HG03025 (cell line): Measurements from ENCODE around the gene ARHGAP6.
"Not testable (repeated sequence)": the region's sequence is repeated elsewhere in the genome, so short reads cannot be mapped to it uniquely, and the experiment has no call there.

Experiments used
- ATAC-seq: cut with Tn5 transposase; IDR thresholded peaks from one replicate; pipeline ENCODE4 v1.9.1; 2021; ENCODE audit warnings: mild to moderate bottlenecking, moderate library complexity; ENCODE audit not compliant: unreplicated experiment, low FRiP score

The ARHGAP6 gene

GRCh38 chrX:11269006-11269405 lies 396.7 kb downstream of the ARHGAP6 start:
- ATAC-seq: no peak

GRCh38 chrX:11267425-11267824 lies 398.3 kb downstream of the ARHGAP6 start:
- no peak for ATAC-seq

GRCh38 chrX:11266573-11267003 lies 399.1 kb downstream of the ARHGAP6 start:
- no peak for ATAC-seq

- ATAC-seq: no peak
These were observed 400.4 kb downstream of the ARHGAP6 start for GRCh38 chrX:11265352-11265751.

- no peak for ATAC-seq
These were observed 400.8 kb downstream of the ARHGAP6 start for GRCh38 chrX:11264925-11265324.

GRCh38 chrX:11261260-11261659 lies 404.5 kb downstream of the ARHGAP6 start:
- ATAC-seq: no peak

GRCh38 chrX:11259437-11259836 lies 406.3 kb downstream of the ARHGAP6 start:
- no peak for ATAC-seq

- ATAC-seq: no peak
These were observed 408.0 kb downstream of the ARHGAP6 start for GRCh38 chrX:11257711-11258110.

- no peak for ATAC-seq
These were observed 408.4 kb downstream of the ARHGAP6 start for GRCh38 chrX:11257290-11257689.

- no peak for ATAC-seq
These were observed 411.2 kb downstream of the ARHGAP6 start for GRCh38 chrX:11254417-11255109.

GRCh38 chrX:11244636-11245035 lies 421.1 kb downstream of the ARHGAP6 start:
- ATAC-seq: no peak

- ATAC-seq: no peak
These were observed 423.0 kb downstream of the ARHGAP6 start for GRCh38 chrX:11242704-11243103.

- no peak for ATAC-seq
These were observed 424.0 kb downstream of the ARHGAP6 start for GRCh38 chrX:11241720-11242119.

- peak; percentile 83 for ATAC-seq
These were observed 426.5 kb downstream of the ARHGAP6 start for GRCh38 chrX:11239230-11239629.

- not testable (repeated sequence) for ATAC-seq
These were observed 430.3 kb downstream of the ARHGAP6 start for GRCh38 chrX:11235377-11235776.

GRCh38 chrX:11215191-11215921 lies 450.4 kb downstream of the ARHGAP6 start:
- no peak for ATAC-seq

GRCh38 chrX:11214346-11215190 lies 451.2 kb downstream of the ARHGAP6 start:
- ATAC-seq: no peak

- ATAC-seq: no peak
These were observed 453.0 kb downstream of the ARHGAP6 start for GRCh38 chrX:11212741-11213140.

GRCh38 chrX:11210415-11210801 lies 455.3 kb downstream of the ARHGAP6 start:
- no peak for ATAC-seq

- ATAC-seq: no peak
These were observed 455.8 kb downstream of the ARHGAP6 start for GRCh38 chrX:11209798-11210414.

- no peak for ATAC-seq
These were observed 459.0 kb downstream of the ARHGAP6 start for GRCh38 chrX:11206716-11207115.
